ENCODE data around the gene C6orf62. TPM values are rescaled to one million over a fixed set of nuclear protein-coding genes. Genes with fewer than 3 reads are reported as not detected.
"Not testable (repeated sequence)": the region's sequence is repeated elsewhere in the genome, so short reads cannot be mapped to it uniquely, and the experiment has no call there.

The C6orf62 gene
- polyA plus RNA-seq, 1 of the 3 experiments (the other 2 are of a cell fraction), result 36.0 TPM

- TF ChIP-seq REST (IDR thresholded peaks at IDR 0.05; ENCODE audit: low read depth, low read length) (no peak), TCF12 (IDR thresholded peaks at IDR 0.05) (no peak), RCOR1 (IDR thresholded peaks at IDR 0.05; ENCODE audit: low read length) (no peak), MAX (IDR thresholded peaks at IDR 0.05; ENCODE audit: low read depth) (no peak), FOXM1 (IDR thresholded peaks at IDR 0.05; ENCODE audit: low read depth) (no peak), RFX5 (IDR thresholded peaks at IDR 0.05; ENCODE audit: low read length) (no peak)
Observed at GRCh38 chr6:24757611-24758010, 38.7 kb upstream of the C6orf62 start (continued).

GRCh38 chr6:24755279-24755678 lies 36.3 kb upstream of the C6orf62 start:
- no peak for DNase-seq
- no peaks in the 10 kb centered on the region for H3K27me3 ChIP-seq (ENCODE audit: insufficient read depth)
- H3K27ac ChIP-seq (ENCODE audit: low read depth in 2 of 2, low read length in 1 of 2), result no peak overlapping the region
- no peaks in the 10 kb centered on the region for H3K9me3 ChIP-seq
- ChIA-PET CTCF (interaction anchor here (1.4 kb wide), 1 partner anchor 11 kb away, joined by 5 read pairs; no protein-coding TSS in a partner anchor), POLR2A (no interaction called here)
- H3K9ac ChIP-seq, result no peak overlapping the region
- H3K4me2 ChIP-seq, result no peak overlapping the region
- TF ChIP-seq YY1 (IDR thresholded peaks at IDR 0.05; ENCODE audit: low read depth) (no peak), EZH2phosphoT487 (IDR thresholded peaks at IDR 0.05; ENCODE audit: borderline replicate concordance, low read depth) (no peak), MAX (IDR thresholded peaks at IDR 0.05; ENCODE audit: low read depth) (no peak), MXI1 (IDR thresholded peaks at IDR 0.05; ENCODE audit: low read depth, low read length) (no peak), RXRA (IDR thresholded peaks at IDR 0.05; ENCODE audit: borderline replicate concordance, low read depth) (no peak), GABPA (IDR thresholded peaks at IDR 0.05; ENCODE audit: low read depth) (no peak), ZBTB33 (IDR thresholded peaks at IDR 0.05; ENCODE audit: borderline replicate concordance, low read depth) (no peak), CHD2 (IDR thresholded peaks at IDR 0.05; ENCODE audit: low read length, partially characterized antibody) (no peak), CTCF (IDR thresholded peaks at IDR 0.05) (no peak), NFIC (IDR thresholded peaks at IDR 0.05; ENCODE audit: borderline replicate concordance) (no peak), FOSL2 (IDR thresholded peaks at IDR 0.05; ENCODE audit: borderline replicate concordance, low read depth) (no peak), TAF1 (IDR thresholded peaks at IDR 0.05; ENCODE audit: borderline replicate concordance, low read depth, low read length) (no peak), SMC3 (IDR thresholded peaks at IDR 0.05; ENCODE audit: low read depth, low read length) (no peak), GATA2 (CRISPR knock-in tag; IDR thresholded peaks at IDR 0.05) (no peak)
- no peaks in the 10 kb centered on the region for H4K20me1 ChIP-seq (ENCODE audit: insufficient read depth)
- no peak overlapping the region for H2AFZ ChIP-seq (ENCODE audit: low read depth)
- H3K4me3 ChIP-seq (ENCODE audit: low read depth in 2 of 2, low read length in 1 of 2), result no peak overlapping the region
- no peaks in the 10 kb centered on the region for H3F3A ChIP-seq (replicated peaks; ENCODE audit: insufficient read depth)
- no peaks in the 10 kb centered on the region for H3K79me2 ChIP-seq (ENCODE audit: insufficient read depth)
- no peaks in the 10 kb centered on the region for H3K4me1 ChIP-seq (ENCODE audit: control insufficient read depth in 1 of 2, insufficient read depth in 2 of 2, low read depth in 1 of 2, low read length in 1 of 2)
- no peaks in the 10 kb centered on the region for H3K9me2 ChIP-seq
- no peaks in the 10 kb centered on the region for H3K36me3 ChIP-seq (replicated peaks in 1 of 2; ENCODE audit: control insufficient read depth in 1 of 2, insufficient read depth in 2 of 2, low read length in 1 of 2)

- CTCF ChIA-PET, result interaction anchor here (1.4 kb wide), 1 partner anchor 10 kb away, joined by 5 read pairs; no protein-coding TSS in a partner anchor
- POLR2A ChIA-PET; H3K4me3 ChIP-seq (ENCODE audit: low read depth in 2 of 2, low read length in 1 of 2); H3K27me3 ChIP-seq (ENCODE audit: insufficient read depth); H3K4me1 ChIP-seq (ENCODE audit: control insufficient read depth in 1 of 2, insufficient read depth in 2 of 2, low read depth in 1 of 2, low read length in 1 of 2); DNase-seq; H3K36me3 ChIP-seq (replicated peaks in 1 of 2; ENCODE audit: control insufficient read depth in 1 of 2, insufficient read depth in 2 of 2, low read length in 1 of 2); H3K9ac ChIP-seq; H3K4me2 ChIP-seq; H2AFZ ChIP-seq (ENCODE audit: low read depth); H4K20me1 ChIP-seq (ENCODE audit: insufficient read depth); H3K27ac ChIP-seq (ENCODE audit: low read depth in 2 of 2, low read length in 1 of 2); H3K9me2 ChIP-seq; H3K9me3 ChIP-seq; H3F3A ChIP-seq (replicated peaks; ENCODE audit: insufficient read depth); H3K79me2 ChIP-seq (ENCODE audit: insufficient read depth): not testable (repeated sequence)
- 73% methylated on average over 4 of the region's 4 CpGs for WGBS (ENCODE audit: low lambda C conversion rate)
Observed at GRCh38 chr6:24754378-24754777, 35.4 kb upstream of the C6orf62 start.
